Fibroblast of peridontal ligament (primary cell): ENCODE data around the gene GEMIN4.
"Not testable (repeated sequence)": the region's sequence is repeated elsewhere in the genome, so short reads cannot be mapped to it uniquely, and the experiment has no call there.

Source experiments
- DNase-seq: peaks from one replicate; pipeline ENCODE4 v3.0.0-alpha.2; 2010; ENCODE audit errors: extremely low read depth

Gene GEMIN4

GRCh38 chr17:778096-778495, 26.0 kb upstream of the GEMIN4 start:
- DNase-seq = no peak

- DNase-seq = no peak
Observed at GRCh38 chr17:774313-774584, 22.2 kb upstream of the GEMIN4 start.

- DNase-seq = no peak
Observed at GRCh38 chr17:773467-774312, 21.6 kb upstream of the GEMIN4 start.

- no peak for DNase-seq
Observed at GRCh38 chr17:773016-773415, 21.0 kb upstream of the GEMIN4 start.

GRCh38 chr17:767076-767475, 15.0 kb upstream of the GEMIN4 start:
- DNase-seq = no peak

GRCh38 chr17:760371-760770, 8.3 kb upstream of the GEMIN4 start:
- DNase-seq = no peak

GRCh38 chr17:759964-760363, 7.9 kb upstream of the GEMIN4 start:
- DNase-seq = no peak

- DNase-seq = not testable (repeated sequence)
Observed at GRCh38 chr17:756010-756567, 4.0 kb upstream of the GEMIN4 start.

GRCh38 chr17:755319-755961, 3.4 kb upstream of the GEMIN4 start:
- not testable (repeated sequence) for DNase-seq

GRCh38 chr17:753418-753817, 1.4 kb upstream of the GEMIN4 start:
- DNase-seq = no peak

- DNase-seq = peak; percentile 57
Observed at GRCh38 chr17:752620-753219, 656 bp upstream of the GEMIN4 start.

GRCh38 chr17:751269-752001, 629 bp downstream of the GEMIN4 start:
- peak; percentile 40 for DNase-seq

GRCh38 chr17:750431-751037, 1.5 kb downstream of the GEMIN4 start:
- DNase-seq = no peak

- DNase-seq = not testable (repeated sequence)
Observed at GRCh38 chr17:749359-749758, 2.7 kb downstream of the GEMIN4 start.

- DNase-seq = not testable (repeated sequence)
Observed at GRCh38 chr17:748604-749003, 3.5 kb downstream of the GEMIN4 start.

GRCh38 chr17:746783-747629, 5.1 kb downstream of the GEMIN4 start:
- DNase-seq = no peak

GRCh38 chr17:746181-746580, 5.9 kb downstream of the GEMIN4 start:
- DNase-seq = no peak

GRCh38 chr17:745406-745805, 6.7 kb downstream of the GEMIN4 start:
- DNase-seq = no peak

GRCh38 chr17:744937-745336, 7.1 kb downstream of the GEMIN4 start:
- DNase-seq = no peak

- no peak for DNase-seq
Observed at GRCh38 chr17:743139-743538, 8.9 kb downstream of the GEMIN4 start.
